GM12891 (cell line): ENCODE measurements around the gene SLC8A2.

Experiments used
- POLR2A ChIP-seq: IDR thresholded peaks from 2 replicates; pipeline ENCODE4 v1.6.1; 2011; ENCODE audit warnings: low read depth, low read length, control low read depth
- POLR2AphosphoS5 ChIP-seq: IDR thresholded peaks from 2 replicates; pipeline ENCODE4 v1.6.1; 2011; ENCODE audit warnings: low read depth, low read length, control low read depth

- TF ChIP-seq POLR2AphosphoS5: no peak
- TF ChIP-seq POLR2A: no peak
Measured at GRCh38 chr19:47461876-47462275, 9.8 kb downstream of the SLC8A2 start.
